ENCODE data around the gene MSANTD1.
A peak's percentile ranks its signal among the peaks of the same experiment; 100 is the strongest.

MSANTD1 gene

DNA sequence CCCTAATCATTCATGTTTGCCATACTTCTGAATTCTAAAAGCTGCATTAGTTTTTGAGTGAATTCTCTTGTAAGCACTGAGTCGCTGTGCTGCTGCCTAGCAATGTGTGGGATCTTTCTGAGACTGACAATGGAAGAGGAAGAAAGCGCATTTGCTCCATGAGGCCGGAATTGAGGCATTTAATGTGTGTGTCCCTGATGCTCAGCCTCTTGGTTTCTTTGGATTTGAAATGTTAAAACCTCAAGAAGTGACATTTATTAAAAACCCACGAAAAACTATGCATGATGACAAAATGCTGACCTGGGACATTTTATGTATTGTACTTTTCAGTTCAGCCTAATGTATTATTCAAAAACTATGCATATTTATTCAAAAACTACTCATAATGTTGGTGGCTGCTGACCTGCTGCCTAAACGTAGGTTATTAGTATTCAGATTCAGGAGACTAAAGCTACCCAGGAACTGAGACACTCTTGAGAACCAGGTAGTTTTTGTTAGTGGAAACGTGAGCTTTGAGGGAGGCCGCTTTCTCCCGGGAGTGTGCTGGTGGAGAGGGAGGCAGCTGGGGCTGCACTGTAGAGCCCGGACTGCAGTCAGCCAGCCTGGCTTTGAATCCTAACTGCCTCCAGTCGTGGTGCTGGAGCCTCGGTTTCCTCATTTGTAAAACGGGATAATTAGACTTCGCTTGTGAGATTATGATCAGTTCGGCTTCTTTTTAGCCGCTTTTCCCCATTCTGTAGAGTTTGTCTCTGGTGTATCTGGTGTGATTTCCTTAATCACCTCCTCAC is 55.2 kb downstream of the MSANTD1 start:
- DNase-seq (ENCODE audit: low spot score) = no peak

DNA sequence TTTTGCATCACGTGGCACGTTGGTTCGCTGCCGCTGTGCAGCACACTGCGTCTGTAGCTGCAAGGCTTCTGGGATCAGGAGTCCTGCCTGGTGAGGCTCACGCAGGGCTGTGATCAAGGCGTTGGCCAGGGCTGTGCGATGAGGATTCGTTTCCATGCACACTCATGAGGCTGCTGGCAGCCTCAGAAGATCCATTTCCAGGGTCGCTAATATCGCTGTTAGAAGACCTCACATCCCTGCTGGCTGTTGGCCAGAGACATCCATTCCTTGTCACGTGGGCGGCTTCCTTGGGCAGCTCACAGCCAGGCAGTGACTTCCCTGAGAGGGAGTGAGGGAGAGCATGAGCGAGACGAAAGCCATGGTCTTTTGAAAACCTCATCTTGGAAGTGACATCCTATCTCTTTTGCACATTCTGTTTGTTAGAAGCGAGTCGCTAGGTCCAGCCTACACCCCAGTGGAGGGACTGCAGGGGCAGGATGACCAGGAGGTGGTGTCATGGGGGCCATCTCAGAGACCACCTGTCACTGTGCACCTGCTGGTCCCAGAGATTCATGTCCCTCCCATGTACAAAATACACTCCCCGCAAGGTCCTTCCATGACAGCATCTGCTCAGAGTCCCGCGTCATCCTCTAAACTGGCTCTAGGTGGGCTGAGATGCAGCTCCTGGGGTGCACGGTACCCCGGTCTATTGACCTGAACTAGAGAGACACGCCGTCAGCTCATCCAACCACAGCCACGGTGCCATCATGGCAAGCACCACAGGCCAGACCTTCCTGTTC is 56.1 kb downstream of the MSANTD1 start:
- peak; percentile 66 for DNase-seq (ENCODE audit: low spot score)

DNA sequence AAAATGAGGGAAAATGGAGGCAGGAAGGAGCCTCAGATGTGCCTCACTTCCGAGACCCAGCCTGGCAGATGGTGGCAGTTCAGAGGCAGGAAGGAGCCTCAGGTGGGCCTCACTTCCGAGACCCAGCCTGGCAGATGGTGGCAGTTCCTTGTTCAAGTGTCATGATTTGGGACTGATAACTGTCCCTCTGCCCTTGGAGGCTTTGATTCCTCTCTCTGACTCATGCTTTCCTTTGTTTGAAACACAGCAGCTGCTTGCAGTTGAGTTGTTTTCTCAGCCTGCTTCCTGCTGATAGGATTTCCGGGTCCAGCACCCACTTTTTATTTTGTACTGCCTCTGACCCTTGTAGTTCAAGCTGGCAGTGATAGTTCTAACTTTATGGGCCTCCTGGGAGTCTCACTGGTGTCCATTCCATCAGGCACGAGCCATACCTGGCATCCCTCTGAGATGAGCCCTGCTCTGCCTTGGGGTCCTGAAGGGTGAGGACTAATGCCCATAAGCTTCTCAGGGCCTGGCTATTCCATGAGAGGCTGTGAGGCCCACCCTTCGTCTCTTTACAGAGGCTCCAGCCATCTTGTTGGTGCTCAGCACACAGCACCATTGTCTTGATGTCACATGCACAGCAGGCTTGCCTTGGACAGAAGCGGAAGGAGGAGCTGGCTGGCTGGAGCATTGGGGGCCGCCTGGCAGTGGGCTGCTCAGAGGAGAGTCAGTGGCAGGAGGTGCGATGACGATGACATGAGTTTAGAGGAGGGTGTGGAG is 56.8 kb downstream of the MSANTD1 start:
- DNase-seq (ENCODE audit: low spot score) = peak; percentile 51
